ENCODE results near the gene ATG9B.

The ATG9B gene

GRCh38 chr7:151048911-151049463 is 24.7 kb upstream of the ATG9B start:
- H3K27me3 ChIP-seq (ENCODE audit: insufficient read depth, poor library complexity, severe bottlenecking): no peaks in the 10 kb centered on the region
- DNase-seq (ENCODE audit: low read depth in 1 of 2, low spot score in 1 of 2): no peak
- H3K27ac ChIP-seq (replicated peaks): no peak overlapping the region
- H3K4me3 ChIP-seq (replicated peaks; ENCODE audit: insufficient read depth, low read length): no peak overlapping the region
- TF ChIP-seq REST (IDR thresholded peaks at IDR 0.05; ENCODE audit: insufficient replicate concordance, low read depth): no peak
- TF ChIP-seq GABPA (IDR thresholded peaks at IDR 0.05; ENCODE audit: low read depth): no peak
- no peak for TF ChIP-seq POLR2AphosphoS5 (IDR thresholded peaks at IDR 0.05; ENCODE audit: low read depth)
- TF ChIP-seq CTCF (IDR thresholded peaks at IDR 0.05; ENCODE audit: insufficient read depth, low read length): no peak
- no peak for TF ChIP-seq SPI1 (IDR thresholded peaks at IDR 0.05; ENCODE audit: borderline replicate concordance, low read depth)

- no peak for DNase-seq (ENCODE audit: low read depth in 1 of 2, low spot score in 1 of 2)
- H3K4me3 ChIP-seq (replicated peaks; ENCODE audit: insufficient read depth, low read length): no peak within 1 kb of the TSS
- TF ChIP-seq POLR2AphosphoS5 (IDR thresholded peaks at IDR 0.05; ENCODE audit: low read depth): no peak
- TF ChIP-seq CTCF (IDR thresholded peaks at IDR 0.05; ENCODE audit: insufficient read depth, low read length): no peak
- TF ChIP-seq SPI1 (IDR thresholded peaks at IDR 0.05; ENCODE audit: borderline replicate concordance, low read depth): no peak
- TF ChIP-seq GABPA (IDR thresholded peaks at IDR 0.05; ENCODE audit: low read depth): no peak
- no peak for TF ChIP-seq REST (IDR thresholded peaks at IDR 0.05; ENCODE audit: insufficient replicate concordance, low read depth)
- no peak within 1 kb of the TSS for H3K27ac ChIP-seq (replicated peaks)
- H3K27me3 ChIP-seq (ENCODE audit: insufficient read depth, poor library complexity, severe bottlenecking): no peaks in the 10 kb centered on the region
Observed at GRCh38 chr7:151047976-151048815, 23.9 kb upstream of the ATG9B start, which contains the start of gene ASIC3. TSS of gene ASIC3 (plus strand) at chr7:151048531. CDS start at chr7:151048886, 355 bp downstream.

GRCh38 chr7:151046603-151047573 is 22.6 kb upstream of the ATG9B start:
- Histone ChIP-seq H3K27ac (replicated peaks) (no peak overlapping the region), H3K4me3 (replicated peaks; ENCODE audit: insufficient read depth, low read length) (no peak overlapping the region), H3K27me3 (ENCODE audit: insufficient read depth, poor library complexity, severe bottlenecking) (no peaks in the 10 kb centered on the region)
- no peak for TF ChIP-seq GABPA (IDR thresholded peaks at IDR 0.05; ENCODE audit: low read depth)
- no peak for TF ChIP-seq REST (IDR thresholded peaks at IDR 0.05; ENCODE audit: insufficient replicate concordance, low read depth)
- TF ChIP-seq CTCF (IDR thresholded peaks at IDR 0.05; ENCODE audit: insufficient read depth, low read length): no peak
- no peak for TF ChIP-seq POLR2AphosphoS5 (IDR thresholded peaks at IDR 0.05; ENCODE audit: low read depth)
- TF ChIP-seq SPI1 (IDR thresholded peaks at IDR 0.05; ENCODE audit: borderline replicate concordance, low read depth): no peak
- DNase-seq (ENCODE audit: low read depth in 1 of 2, low spot score in 1 of 2): no peak

All from HL-60 (cell line).